NAMALWA (cell line): ENCODE results near the gene LOXL1.
A peak's percentile ranks its signal among the peaks of the same experiment; 100 is the strongest.

Experiments used
- DNase-seq: peaks from one replicate; pipeline ENCODE4 v3.0.0-alpha.2; 2015; ENCODE audit warnings: low spot score

Gene LOXL1

GRCh38 chr15:73926219-73927002, at the start of gene LOXL1:
Gene LOXL1, plus strand, starts transcription at chr15:73926462. Its CDS starts 322 bp downstream, at chr15:73926784.
- DNase-seq = no peak

- no peak for DNase-seq
Measured at GRCh38 chr15:73879426-73879825, 46.8 kb upstream of the LOXL1 start.

DNA sequence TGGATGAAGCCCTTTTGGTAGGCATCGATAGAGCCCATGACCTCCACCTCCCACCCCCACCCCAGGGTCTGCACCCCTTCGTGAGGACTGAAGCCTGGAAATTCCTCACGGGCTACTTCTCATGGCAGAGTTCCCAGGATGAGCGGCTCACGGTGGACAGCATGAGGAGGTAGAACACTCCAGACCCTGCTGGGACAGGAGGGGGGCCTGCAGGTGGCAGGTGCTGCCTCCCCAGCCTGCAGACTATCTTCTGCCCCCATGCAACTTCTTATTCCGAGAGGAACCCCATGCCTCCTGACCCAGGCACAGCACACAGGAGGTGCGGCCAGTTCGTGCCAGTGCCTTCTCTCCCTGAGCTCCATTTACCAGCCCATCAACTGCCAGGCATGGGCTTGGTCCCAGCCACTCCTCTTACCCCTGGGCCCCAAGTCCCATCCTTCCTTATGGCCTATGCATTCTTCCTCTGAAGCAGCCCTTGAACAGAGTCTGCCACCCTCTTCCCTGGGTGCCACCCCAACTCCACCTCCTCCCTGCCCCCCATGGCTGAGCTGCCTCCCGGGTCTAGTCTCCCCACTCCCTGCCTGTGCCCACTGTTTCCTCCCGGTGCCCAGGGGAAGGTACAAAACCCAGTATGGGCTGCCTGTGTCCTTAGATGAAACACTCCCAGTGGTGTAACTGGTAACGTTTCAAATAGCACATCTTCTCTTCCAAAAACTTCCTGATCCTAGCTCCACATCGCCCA, 44.5 kb upstream of the LOXL1 start:
- no peak for DNase-seq

GRCh38 chr15:73882761-73883419, 43.4 kb upstream of the LOXL1 start:
- DNase-seq = no peak

GRCh38 chr15:73884159-73884558, 42.1 kb upstream of the LOXL1 start:
- DNase-seq = no peak

- no peak for DNase-seq
Measured at GRCh38 chr15:73885954-73886700, 40.1 kb upstream of the LOXL1 start.

GRCh38 chr15:73886717-73887345, 39.4 kb upstream of the LOXL1 start:
- DNase-seq = no peak

DNA sequence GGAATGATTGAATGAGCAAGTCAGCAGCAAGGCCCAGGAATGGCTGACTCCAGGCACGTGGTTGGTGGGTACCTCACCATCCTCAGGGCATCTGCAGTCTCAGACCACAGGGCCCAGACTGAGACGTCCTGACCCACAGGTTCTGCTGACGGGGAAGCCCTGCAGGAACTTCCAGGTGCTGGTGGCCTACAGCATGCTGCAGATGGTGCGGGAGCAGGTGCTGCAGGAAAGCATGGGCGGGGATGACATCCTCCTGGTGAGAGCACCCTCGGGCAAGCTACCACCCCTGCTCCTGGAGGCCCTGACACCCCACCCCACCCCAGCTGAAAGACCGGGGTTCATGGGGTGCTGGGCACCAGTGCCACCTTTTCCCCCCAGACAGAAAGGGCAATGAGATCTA, 38.8 kb upstream of the LOXL1 start:
- no peak for DNase-seq

DNA sequence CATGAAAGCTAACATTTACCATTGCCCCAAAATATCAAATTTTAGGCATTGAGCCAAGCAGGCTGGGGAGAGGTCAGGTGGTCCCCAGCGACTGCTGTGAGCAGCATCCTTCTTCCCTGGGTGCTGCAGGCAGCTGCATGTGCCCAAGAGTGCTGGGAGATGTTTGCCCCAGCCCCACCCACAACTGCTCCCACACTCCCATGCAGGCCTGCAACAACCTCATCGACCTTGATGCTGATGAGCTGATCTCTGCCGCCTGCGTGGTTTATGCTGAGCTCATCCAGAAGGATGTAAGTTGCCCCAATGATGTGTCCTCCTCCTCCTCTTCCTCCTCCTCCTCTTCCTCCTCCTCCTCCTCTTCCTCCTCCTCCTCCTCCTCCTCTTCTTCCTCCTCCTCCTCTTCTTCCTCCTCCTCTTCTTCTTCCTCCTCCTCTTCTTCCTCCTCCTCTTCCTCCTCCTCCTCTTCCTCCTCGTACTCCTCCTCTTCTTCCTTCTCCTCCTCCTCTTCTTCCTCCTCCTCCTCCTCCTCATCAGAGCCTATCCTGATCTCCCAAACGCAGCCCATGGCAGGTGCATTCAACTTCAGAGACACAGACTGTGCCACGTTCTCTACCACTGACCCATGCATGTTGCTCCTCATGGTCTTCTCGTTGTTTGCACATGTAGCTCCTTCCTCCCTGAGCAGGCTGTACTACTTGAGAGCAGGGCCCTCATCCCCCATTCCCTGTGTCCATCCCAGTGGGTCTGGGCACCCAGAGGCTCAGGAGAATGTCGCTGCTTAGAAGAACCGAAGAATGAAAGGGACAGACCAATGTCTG, 37.8 kb upstream of the LOXL1 start:
- no peak for DNase-seq

DNA sequence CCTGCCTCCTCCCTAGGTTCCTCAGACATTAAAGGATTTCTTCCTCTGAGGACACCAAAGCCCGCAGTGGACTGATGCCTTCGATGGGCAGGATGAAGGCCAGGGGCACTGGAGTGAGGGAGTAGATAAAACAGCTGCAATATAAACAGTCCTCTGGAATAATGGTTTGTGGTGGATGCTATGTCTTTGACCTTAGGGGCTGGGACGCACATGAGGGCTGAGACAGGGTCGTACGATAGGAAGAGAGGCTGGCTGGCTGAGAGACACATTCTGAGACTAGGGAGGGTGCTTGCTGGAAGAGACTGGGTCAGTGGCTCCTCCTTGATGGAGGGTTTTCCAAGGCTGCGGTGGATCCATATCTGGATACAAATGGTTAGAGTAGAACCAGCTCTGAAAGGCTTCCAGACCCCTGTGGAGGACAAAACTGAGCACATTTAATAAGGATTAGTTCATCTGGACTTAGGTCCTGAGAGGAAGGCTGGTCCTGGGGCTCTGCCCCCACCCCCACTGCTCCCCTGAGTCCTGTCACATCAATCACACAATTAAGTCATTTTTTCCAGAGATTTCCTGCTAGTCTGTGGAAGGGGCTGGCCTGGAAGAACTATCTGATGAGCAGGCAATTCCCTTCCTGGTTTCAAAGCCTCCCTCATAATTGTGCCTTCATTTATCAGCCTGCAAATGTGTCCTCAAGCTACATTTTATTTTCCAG, 37.1 kb upstream of the LOXL1 start:
- DNase-seq = no peak

GRCh38 chr15:73889762-73890124, 36.5 kb upstream of the LOXL1 start:
- no peak for DNase-seq

GRCh38 chr15:73891328-73892315, 34.6 kb upstream of the LOXL1 start:
- DNase-seq = no peak

- DNase-seq = no peak
Measured at GRCh38 chr15:73892446-73893226, 33.6 kb upstream of the LOXL1 start.

DNA sequence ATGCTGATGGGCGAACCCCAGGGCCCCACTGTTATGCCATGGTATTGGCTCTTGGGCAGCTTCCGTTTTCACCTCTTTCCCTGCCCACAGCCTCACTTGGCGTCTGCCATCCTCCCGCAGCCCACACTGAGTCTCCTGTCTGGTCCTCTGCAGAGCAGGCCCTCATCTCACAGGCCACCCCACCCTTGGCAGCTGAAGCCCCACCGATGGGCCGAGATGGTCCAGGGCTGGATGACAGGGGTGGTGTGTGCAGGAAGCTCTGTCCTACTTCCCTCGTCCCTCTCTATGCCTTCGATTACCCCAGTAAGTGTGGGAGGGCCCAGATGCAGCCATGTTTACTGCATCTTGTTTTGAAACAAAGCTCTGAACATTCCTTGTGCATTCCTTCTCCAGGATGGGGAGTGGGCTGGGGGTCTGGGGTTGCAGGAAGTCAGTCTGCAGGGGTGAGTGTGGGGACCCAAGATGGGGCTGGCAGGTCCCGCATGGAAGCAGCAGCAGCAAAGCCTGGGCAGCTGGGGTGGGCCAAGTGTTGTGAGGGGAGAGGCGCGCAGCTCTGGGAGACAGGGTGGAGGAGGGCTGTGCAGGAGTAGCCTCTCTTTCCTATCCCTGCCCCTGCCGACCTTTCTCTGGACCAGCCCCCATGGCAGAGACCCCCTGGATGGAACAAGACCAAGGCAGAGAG, 32.0 kb upstream of the LOXL1 start:
- no peak for DNase-seq

DNA sequence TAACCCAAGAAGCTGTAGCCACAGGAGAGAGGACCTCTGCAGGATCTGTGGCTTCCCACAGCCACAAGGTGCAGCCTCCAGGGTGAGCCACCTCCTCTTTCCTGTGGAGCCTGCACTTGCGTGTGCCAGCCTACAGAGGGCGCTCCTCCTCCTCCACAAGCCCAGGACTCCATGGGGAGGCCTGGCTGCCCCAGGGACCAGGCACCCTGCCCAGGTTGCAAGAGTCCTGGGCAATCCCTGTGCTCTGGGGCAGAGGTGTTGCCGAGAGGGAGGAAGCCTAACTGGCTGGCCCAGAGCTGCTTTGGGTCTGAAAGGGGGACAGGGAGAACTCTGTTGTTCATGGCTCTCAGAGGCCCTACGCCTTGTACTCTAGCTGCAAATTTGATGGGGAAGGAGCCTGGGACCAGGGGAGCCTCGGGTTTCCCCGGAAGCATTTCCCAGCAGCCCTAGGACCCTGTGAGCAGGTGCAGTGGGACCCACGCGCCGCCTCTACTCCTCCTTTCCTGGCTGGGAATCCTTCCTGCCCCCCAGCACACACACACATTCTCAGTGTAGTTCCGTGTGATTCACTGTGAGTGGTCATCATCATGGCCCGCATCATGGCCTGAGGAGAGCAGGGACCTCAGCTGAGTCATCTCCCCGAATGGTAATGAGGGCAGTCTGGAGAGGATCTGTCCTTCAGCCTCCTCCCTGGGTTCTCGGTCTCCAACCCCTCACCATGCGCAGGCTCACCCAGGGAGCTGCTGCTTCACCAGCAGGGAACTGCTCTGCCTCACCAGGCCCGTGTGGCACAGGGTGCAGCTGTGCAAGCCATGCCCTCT, 28.6 kb upstream of the LOXL1 start:
- peak; percentile 70 for DNase-seq

DNA sequence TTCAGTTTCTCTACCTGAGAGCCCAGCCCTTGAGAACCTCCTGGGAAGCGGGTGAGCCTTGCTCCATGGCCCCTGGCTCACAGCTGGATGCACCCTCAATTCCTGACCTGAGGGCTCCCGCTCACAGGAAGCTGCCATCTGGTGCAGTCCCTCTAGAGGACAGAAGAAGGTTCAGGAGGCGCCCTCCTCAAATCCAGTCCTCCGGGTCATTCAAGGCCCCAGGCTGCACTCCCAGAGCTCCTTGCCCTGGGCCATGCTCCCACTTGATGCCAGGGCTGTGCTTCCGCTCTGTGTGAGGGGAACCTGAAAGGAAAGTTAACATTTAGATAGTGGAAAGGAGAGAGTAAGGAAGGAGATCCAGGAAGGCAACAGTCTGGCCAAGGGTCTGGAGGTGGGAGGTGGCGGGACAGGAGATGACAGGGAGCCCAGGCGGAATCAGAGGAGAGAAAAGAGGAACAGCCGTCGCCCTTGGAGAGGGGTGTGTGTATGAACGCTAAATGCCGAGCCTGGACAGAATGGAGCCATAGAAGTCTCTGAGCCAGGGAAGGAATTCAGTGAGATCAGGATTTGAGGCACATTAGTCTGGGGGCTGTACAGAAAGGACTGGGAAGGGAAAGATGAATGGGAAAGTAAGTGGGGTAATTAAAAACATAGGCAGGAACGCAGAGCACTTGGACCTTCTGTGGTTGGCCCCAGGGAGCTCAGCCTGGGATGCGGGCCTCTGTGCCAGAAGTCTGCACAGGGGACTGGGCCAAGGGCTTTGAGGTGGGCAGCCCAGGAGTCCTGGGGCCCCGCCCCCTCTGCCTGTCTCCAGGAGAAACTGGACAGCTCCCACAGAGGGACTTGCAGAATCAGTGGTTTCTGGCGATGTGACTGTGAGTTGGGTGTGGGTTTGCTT, 26.8 kb upstream of the LOXL1 start:
- DNase-seq = no peak
